HG03342 (cell line): Measurements from ENCODE around the gene TMEM134.

Source experiments
- ATAC-seq: cut with Tn5 transposase; IDR thresholded peaks from one replicate; pipeline ENCODE4 v1.9.1; 2021; ENCODE audit warnings: mild to moderate bottlenecking, moderate library complexity; ENCODE audit not compliant: unreplicated experiment

The TMEM134 gene

DNA sequence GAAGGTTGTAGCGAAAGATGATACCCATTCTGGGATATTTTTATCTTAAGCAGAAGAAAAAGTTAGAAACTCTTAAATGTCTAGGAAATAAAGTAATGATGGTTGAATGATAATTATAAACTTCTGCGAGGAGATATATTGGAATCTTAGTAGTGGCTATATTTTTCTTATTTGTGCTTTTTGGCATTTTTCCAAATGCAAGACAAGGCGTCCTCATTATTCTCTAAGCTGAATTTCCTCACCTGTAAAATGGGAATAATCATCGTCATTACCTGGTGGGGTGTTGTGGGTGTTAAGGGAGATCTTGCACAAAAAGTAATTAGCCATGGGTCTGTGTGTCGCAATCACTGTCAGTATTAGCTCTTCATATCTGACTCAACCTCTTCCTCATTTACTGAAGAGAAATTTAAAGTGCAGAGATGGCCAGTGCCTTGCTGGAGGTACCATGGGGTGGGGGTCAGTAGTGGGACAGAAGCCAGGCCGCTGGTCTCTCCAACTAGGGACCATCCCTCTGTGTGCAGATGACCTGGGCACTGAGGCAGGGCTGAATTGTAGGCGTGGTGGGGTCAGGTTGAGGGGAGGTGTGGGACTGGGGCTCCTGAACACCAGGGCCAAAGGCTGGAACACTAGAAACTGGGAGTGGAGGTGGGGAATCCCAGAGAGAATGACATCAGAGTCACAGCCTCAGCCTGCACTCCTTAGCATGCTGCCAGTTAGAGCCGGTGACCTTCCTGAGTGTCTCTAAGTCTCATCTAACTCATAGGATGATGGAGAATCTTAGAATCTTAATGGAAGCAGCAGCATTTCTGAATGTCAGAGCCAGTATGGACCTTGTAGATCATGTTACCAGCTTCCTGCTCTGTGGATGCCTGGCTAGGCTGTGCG is 32.0 kb upstream of the TMEM134 start:
- ATAC-seq, result no peak

GRCh38 chr11:67500484-67500821 is 31.4 kb upstream of the TMEM134 start:
- ATAC-seq, result no peak

DNA sequence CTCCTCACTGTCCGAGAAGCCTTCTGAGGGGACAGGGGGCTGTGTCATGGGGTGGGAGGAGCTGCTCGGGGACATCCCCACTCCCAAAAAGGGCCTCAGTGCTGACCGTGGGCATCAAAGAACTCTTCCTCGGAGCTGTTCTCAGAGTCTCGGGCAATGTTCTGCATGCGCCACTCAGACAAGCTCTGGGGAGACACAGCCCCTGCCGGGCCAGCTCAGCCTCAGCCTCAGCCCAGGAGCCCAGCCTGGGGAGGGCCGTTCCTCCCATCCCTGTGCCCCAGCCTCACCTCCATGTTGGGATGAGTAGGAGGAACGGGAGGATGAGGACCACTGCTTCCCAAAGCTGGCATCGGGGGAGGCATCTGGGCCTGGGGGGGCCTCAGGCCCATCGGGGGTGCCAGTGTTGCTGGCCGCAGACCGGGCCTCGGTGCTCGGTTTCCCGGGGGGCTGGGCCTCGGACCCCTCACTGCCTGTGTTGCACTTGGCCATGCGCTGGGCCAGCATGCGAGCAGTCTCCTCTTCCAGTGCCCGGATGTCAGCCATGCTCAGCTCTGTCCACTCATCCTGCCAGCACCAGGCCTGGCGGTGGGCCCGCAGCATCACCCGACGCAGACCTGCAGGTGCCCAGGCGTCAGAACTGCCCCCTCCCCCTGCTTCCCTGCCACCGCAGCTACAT is 30.9 kb upstream of the TMEM134 start:
- no peak for ATAC-seq

DNA sequence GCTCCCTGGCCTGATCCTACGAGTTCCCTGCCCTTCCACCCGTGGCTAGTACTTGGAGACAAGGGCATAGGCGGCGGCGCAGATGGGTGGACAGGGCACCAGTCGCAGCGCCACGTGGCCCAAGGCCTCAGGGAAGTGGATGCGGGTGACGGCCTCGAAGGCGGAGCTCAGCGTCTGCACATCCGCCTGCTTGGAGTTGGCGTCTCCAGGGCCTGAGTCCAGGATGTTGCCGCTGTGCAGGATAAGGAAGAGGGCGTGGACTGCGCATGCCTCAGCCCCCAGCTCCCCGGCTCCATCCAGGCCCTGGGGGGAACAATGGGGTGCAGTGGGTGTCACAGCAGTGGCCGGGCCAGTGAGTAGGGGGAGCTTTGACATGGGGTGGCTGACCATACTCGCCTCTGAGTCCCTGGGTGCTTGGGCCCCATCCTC is 29.5 kb upstream of the TMEM134 start:
- ATAC-seq, result no peak

DNA sequence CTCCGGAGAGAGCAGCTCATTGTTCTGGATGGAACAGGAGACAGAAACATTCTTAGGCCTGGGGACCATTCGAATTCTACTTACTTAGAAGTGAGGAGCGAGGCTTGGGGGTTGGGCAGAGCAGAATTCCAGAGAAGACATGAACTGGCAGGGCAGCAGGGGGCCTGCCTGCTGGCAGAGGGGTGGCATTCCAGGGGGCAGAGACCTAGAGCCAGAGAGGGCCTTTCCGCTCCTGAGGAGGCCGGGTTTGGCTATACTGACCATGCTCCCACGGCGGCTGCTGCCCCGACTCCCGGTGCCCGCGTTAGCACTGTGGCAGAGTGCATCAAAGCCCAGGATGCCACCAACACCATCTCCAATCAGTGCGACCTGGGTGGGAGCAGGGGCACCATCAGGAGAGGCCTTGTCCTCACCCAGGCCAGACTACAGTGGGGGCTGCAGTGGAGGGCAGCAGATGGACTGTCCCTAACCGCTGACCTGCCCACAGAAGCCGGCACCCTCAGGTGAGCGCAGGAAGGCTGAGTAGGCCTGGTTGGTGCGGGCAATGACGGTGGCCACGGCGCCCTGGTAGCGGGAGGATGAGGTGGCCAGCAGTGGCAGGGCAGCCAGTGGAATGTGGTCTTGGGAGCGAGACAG is 28.7 kb upstream of the TMEM134 start:
- no peak for ATAC-seq

- no peak for ATAC-seq
Observed at GRCh38 chr11:67496113-67496512, 27.1 kb upstream of the TMEM134 start.

DNA sequence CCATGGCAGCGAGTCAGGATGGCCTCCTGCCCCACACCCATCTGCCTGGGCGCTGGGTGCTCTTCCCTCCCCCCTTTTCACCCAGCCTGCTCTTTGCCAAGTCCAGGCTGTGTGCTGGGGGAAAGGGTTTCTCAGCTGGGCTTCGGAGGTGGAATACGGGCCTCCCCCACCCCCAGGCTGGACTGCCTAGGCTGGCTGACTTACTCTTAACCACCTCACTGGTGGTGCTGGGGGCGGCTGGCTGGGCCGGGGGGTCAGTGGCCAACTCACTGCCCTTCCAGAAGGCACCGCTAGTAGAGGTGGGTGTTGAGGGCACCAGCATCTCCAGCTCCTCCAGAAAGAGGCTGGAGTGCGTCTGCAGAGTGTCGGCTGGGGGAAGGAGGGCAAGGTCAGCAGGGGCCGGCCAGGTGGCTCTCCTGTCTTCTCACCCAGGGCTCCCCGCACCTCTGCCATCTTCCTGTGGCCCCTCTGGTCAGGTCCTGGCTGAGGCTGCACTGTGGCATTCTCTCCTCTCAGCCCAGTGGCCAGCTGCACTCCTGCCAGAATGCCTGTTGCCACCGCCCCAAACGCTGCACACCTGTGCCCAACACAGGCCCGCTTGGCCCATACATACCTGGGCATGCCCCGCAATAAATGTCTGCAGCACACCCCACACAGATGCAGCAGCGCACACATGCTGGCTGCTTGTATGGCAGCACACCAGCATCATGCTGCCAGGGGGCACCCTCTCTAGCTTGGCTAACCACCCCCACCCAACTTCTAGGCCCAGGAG is 26.4 kb upstream of the TMEM134 start:
- no peak for ATAC-seq

- no peak for ATAC-seq
Observed at GRCh38 chr11:67494371-67495233, 25.6 kb upstream of the TMEM134 start.

DNA sequence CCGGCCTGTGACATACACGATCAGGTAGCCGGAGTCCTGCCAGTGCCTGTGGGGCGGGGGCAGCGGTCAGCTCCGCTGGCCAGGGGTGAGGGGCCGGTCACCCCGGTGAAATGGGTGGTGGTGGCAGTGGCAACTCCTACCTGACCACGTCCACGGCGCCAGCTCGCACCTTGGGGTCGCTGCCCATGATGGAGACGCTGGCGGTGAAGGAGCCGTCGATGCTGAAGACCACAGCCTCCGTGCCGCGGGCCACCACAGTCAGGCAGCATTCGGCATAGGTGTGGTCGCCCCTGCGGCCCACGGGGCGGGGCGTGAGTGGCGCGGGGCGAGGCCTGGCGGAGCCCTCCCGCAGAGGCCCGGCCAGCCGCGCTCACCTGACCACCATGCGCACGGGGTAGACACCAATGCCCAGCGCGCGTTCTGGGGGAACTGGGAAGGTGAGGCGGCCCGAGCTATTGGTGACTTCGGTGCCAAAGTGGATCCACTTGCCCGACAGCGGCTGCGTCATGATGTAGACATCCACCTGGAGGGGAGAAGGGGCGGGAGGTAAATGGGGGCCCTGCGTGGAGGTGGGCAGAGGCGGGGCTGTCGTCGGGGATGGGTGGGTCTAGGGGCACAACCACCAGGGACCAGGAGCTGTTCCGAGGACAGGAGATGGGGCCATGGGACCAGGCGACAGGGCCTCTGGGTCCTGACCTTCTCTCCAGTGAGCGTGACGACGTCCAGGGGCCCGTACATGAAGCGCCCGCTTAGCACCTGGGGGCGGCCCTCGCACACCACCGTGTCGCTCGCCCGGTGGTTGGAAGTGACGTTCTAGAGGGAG is 24.7 kb upstream of the TMEM134 start:
- no peak for ATAC-seq

GRCh38 chr11:67492801-67493547 is 23.9 kb upstream of the TMEM134 start:
- no peak for ATAC-seq

DNA sequence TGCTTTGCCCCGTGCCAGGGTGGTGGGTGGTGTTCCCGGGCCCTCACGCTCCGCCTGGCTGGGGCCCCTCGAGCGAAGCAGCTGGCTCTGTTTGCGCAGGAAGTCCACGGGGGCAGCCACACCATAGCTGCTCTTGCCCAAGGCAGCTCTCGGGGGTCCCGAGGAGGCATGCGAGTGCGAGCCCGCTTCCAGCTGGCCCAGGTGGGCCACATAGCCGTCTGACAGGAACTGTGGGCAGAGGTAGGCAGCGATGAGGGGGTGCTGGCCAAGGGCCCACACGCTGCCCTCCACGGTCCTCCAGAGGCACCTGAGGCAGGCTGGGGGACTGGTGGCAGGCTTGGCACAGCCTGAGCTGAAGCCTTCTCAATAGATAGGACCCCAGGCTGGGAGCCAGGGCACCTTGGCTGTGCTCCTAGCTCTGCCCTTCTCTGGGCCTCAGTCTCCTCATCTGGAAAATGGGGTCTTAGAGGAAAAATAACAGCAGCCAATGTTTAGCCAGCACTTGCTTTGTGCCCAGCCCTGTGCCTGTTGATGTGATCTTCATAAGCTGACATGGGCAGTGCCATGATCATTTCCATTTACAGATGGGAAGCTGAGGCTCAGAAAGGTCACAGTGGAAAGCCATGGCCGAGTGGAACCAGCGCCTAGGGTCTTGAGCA is 23.1 kb upstream of the TMEM134 start:
- ATAC-seq, result no peak

DNA sequence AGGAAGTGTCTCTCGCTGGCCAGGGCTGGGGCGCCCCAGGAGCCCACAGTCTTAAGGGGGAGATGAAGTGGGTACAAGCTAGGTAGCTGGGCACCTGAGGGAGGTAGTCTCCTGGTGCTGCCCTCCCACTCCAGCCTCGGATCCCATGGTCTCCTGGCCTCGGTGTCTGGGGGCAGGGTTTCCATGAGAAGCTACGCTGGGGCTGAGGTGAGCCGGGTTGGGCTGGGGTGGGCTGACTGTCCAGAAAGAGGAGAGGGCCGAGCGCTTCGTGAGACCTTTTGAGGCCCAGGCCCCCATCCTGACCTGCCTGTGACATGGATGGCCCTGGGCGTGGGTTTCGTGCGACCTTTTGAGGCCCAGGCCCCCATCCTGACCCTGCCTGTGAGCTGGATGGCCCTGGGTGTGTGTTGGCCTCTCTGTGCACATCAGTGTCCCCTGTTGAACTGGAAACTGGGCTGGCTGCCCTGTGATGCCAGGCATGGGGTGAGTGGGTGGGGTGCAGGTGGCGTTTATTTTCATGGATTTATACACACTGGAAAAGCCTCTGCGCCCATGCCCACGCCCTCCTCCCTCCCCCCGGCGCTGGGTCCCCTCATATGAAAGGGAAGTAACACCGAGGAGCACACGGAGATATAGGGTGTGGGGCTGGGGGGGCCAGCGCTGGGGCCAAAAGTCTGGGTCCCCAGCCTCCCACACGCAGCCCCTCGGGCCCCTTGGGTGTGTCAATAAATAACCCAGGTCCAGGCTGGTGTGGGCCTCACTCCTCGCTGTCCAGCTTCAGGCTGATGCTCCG is 22.4 kb upstream of the TMEM134 start:
- no peak for ATAC-seq

- ATAC-seq, result no peak
Observed at GRCh38 chr11:67490727-67491065, 21.6 kb upstream of the TMEM134 start.

GRCh38 chr11:67489885-67490726 is 21.1 kb upstream of the TMEM134 start:
- no peak for ATAC-seq

- ATAC-seq, result no peak
Observed at GRCh38 chr11:67489203-67489884, 20.3 kb upstream of the TMEM134 start.
